Medulla oblongata (tissue), 1 donor: Measurements from ENCODE around the gene PPM1H.

Experiments
- DNase-seq: peaks from one replicate; pipeline ENCODE4 v3.0.0-alpha.2; 2015; ENCODE audit errors: extremely low spot score

Gene PPM1H

GRCh38 chr12:62873116-62873825, 61.7 kb downstream of the PPM1H start:
- no peak for DNase-seq

GRCh38 chr12:62868820-62869219, 66.1 kb downstream of the PPM1H start:
- DNase-seq = no peak

- no peak for DNase-seq
Measured at GRCh38 chr12:62866451-62867082, 68.4 kb downstream of the PPM1H start.

GRCh38 chr12:62865937-62866336, 69.0 kb downstream of the PPM1H start:
- DNase-seq = peak; percentile 31

GRCh38 chr12:62865065-62865464, 69.9 kb downstream of the PPM1H start:
- DNase-seq = peak; percentile 63

GRCh38 chr12:62862259-62862881, 72.6 kb downstream of the PPM1H start:
- DNase-seq = no peak

GRCh38 chr12:62861586-62861985, 73.4 kb downstream of the PPM1H start:
- DNase-seq = peak; percentile 68

GRCh38 chr12:62860501-62861411, 74.2 kb downstream of the PPM1H start:
- DNase-seq = peak; percentile 41

- DNase-seq = no peak
Measured at GRCh38 chr12:62860020-62860419, 74.9 kb downstream of the PPM1H start.

- DNase-seq = peak; percentile 25
Measured at GRCh38 chr12:62859321-62859737, 75.6 kb downstream of the PPM1H start.

GRCh38 chr12:62856454-62856853, 78.5 kb downstream of the PPM1H start:
- DNase-seq = no peak

GRCh38 chr12:62854024-62854423, 80.9 kb downstream of the PPM1H start:
- no peak for DNase-seq

- no peak for DNase-seq
Measured at GRCh38 chr12:62849398-62849797, 85.6 kb downstream of the PPM1H start.

- DNase-seq = no peak
Measured at GRCh38 chr12:62848418-62848817, 86.5 kb downstream of the PPM1H start.

- no peak for DNase-seq
Measured at GRCh38 chr12:62847709-62848108, 87.2 kb downstream of the PPM1H start.

- DNase-seq = no peak
Measured at GRCh38 chr12:62846491-62846890, 88.5 kb downstream of the PPM1H start.

- DNase-seq = no peak
Measured at GRCh38 chr12:62844915-62845314, 90.0 kb downstream of the PPM1H start.

GRCh38 chr12:62843716-62844115, 91.2 kb downstream of the PPM1H start:
- DNase-seq = no peak

GRCh38 chr12:62841846-62842245, 93.1 kb downstream of the PPM1H start:
- peak; percentile 73 for DNase-seq

- no peak for DNase-seq
Measured at GRCh38 chr12:62840806-62841205, 94.1 kb downstream of the PPM1H start.

- DNase-seq = no peak
Measured at GRCh38 chr12:62839869-62840660, 94.9 kb downstream of the PPM1H start.
